ENCODE data around the gene SLC39A1. TPM values are rescaled to one million over a fixed set of nuclear protein-coding genes. Genes with fewer than 3 reads are reported as not detected.

SLC39A1 gene
- total and polyA plus RNA-seq, 9 of the 15 experiments (the other 6 are each of a cell fraction or from before 2014, with no cell fraction given), result 9.9 to 81.1 (median 62.7) TPM

GRCh38 chr1:153990468-153991150, 27.3 kb upstream of the SLC39A1 start, which contains the start of gene RPS27 (continued):
- TF ChIP-seq CBX8 (IDR thresholded peaks at IDR 0.05; ENCODE audit: borderline replicate concordance, extremely low read depth, low read depth, low read length, poor library complexity, severe bottlenecking) (no peak), ERF (CRISPR knock-in tag; IDR thresholded peaks at IDR 0.05) (0 out of 2 replicates have a peak, but pooled peaks have one; percentile 32), ZNF347 (CRISPR knock-in tag; IDR thresholded peaks at IDR 0.05; ENCODE audit: low read depth) (no peak), ZNF146 (CRISPR knock-in tag; IDR thresholded peaks at IDR 0.05; ENCODE audit: unreplicated experiment) (no peak), ZEB2 (IDR thresholded peaks at IDR 0.05) (no peak), TCFL5 (CRISPR knock-in tag; conservative IDR thresholded peaks at IDR 0.05) (0 out of 2 replicates have a peak, but pooled peaks have one; percentile 31), SRSF9 (IDR thresholded peaks at IDR 0.05; ENCODE audit: borderline replicate concordance, low read depth, low read length) (no peak), BRF1 (IDR thresholded peaks at IDR 0.05; ENCODE audit: borderline replicate concordance, extremely low read depth, insufficient read length) (no peak), ARID3A (IDR thresholded peaks at IDR 0.05; ENCODE audit: borderline replicate concordance, low read depth, low read length) (no peak), SRF (CRISPR knock-in tag; IDR thresholded peaks at IDR 0.05) (peak in 1 of 2 experiments; percentile 77; a peak in 2 of 4 replicates), MBD1 (CRISPR knock-in tag; IDR thresholded peaks at IDR 0.05) (no peak), REST (IDR thresholded peaks at IDR 0.05; ENCODE audit: borderline replicate concordance) (no peak), REST (CRISPR knock-in tag; IDR thresholded peaks at IDR 0.05; ENCODE audit: low read depth) (no peak), POLR3G (IDR thresholded peaks at IDR 0.05; ENCODE audit: extremely low read depth, insufficient read length, insufficient replicate concordance) (no peak), RUNX1 (IDR thresholded peaks at IDR 0.05; ENCODE audit: low read depth) (0 out of 2 replicates have a peak, but pooled peaks have one; percentile 23)
